ENCODE measurements around the gene MAP9. TPM values are rescaled to one million over a fixed set of nuclear protein-coding genes. Genes with fewer than 3 reads are reported as not detected.

Gene MAP9
- total and polyA plus RNA-seq, 8 donors: 12.2 to 21.7 (median 21.0) TPM

GRCh38 chr4:155413451-155413850 is 36.7 kb upstream of the MAP9 start:
- Histone ChIP-seq H3K9me3 (no peaks in the 10 kb centered on the region), H3K4me1 (no peaks in the 10 kb centered on the region), H3K27ac (no peak overlapping the region), H3K27me3 (no peaks in the 10 kb centered on the region), H3K4me3 (no peak overlapping the region), H3K36me3 (no peaks in the 10 kb centered on the region)
- no peak for DNase-seq
- intact Hi-C loops (cut with DNase I): no loop called here
- no peak for ATAC-seq
- no peak for TF ChIP-seq CTCF (IDR thresholded peaks at IDR 0.05)

- H3K4me1 ChIP-seq: no peaks in the 10 kb centered on the region
- no peak overlapping the region for H3K4me3 ChIP-seq
- ATAC-seq (no peak), DNase-seq (no peak)
- H3K27me3 ChIP-seq: no peaks in the 10 kb centered on the region
- TF ChIP-seq CTCF (IDR thresholded peaks at IDR 0.05): no peak
- no peak overlapping the region for H3K27ac ChIP-seq
- intact Hi-C loops (cut with DNase I): no loop called here
- H3K36me3 ChIP-seq: no peaks in the 10 kb centered on the region
- no peaks in the 10 kb centered on the region for H3K9me3 ChIP-seq
These were observed 34.8 kb upstream of the MAP9 start for GRCh38 chr4:155411546-155411945.

- no peak overlapping the region for H3K4me3 ChIP-seq
- no peaks in the 10 kb centered on the region for H3K9me3 ChIP-seq
- no peak for ATAC-seq
- no peak overlapping the region for H3K27ac ChIP-seq
- no peak for TF ChIP-seq CTCF (IDR thresholded peaks at IDR 0.05)
- no peaks in the 10 kb centered on the region for H3K36me3 ChIP-seq
- no peak for DNase-seq
- intact Hi-C loops (cut with DNase I): no loop called here
- no peaks in the 10 kb centered on the region for H3K4me1 ChIP-seq
- H3K27me3 ChIP-seq: no peaks in the 10 kb centered on the region
These were observed 32.0 kb upstream of the MAP9 start for GRCh38 chr4:155408796-155409195.

GRCh38 chr4:155407480-155407879 is 30.7 kb upstream of the MAP9 start:
- Histone ChIP-seq H3K27ac (no peak overlapping the region), H3K4me1 (no peaks in the 10 kb centered on the region)

GRCh38 chr4:155405059-155405458 is 28.3 kb upstream of the MAP9 start:
- ATAC-seq: no peak
- peak in 2 of 4 donors; percentile 84 to 87 for DNase-seq

More at GRCh38 chr4:155407480-155407879, 30.7 kb upstream of the MAP9 start:
- intact Hi-C loops (cut with DNase I): no loop called here
- DNase-seq (no peak), ATAC-seq (no peak)
- Histone ChIP-seq H3K36me3 (no peaks in the 10 kb centered on the region), H3K9me3 (no peaks in the 10 kb centered on the region), H3K27me3 (no peaks in the 10 kb centered on the region), H3K4me3 (no peak overlapping the region)
- TF ChIP-seq CTCF (IDR thresholded peaks at IDR 0.05): no peak

More at GRCh38 chr4:155405059-155405458, 28.3 kb upstream of the MAP9 start:
- intact Hi-C loops (cut with DNase I): no loop called here
- Histone ChIP-seq H3K4me1 (no peaks in the 10 kb centered on the region), H3K27me3 (no peaks in the 10 kb centered on the region), H3K4me3 (no peak overlapping the region), H3K9me3 (no peaks in the 10 kb centered on the region), H3K36me3 (no peaks in the 10 kb centered on the region), H3K27ac (no peak overlapping the region)
- no peak for TF ChIP-seq CTCF (IDR thresholded peaks at IDR 0.05)
